Urothelium cell line (cell line): Measurements from ENCODE around the gene SPNS2.

Source experiments
- DNase-seq: peaks from one replicate; pipeline ENCODE4 v3.0.0; 2011; ENCODE audit warnings: low spot score, mixed read lengths
- FAIRE-seq: peaks from 2 replicates; lab custom pipeline; 2011; peaks lifted over from hg19 to GRCh38; lab: Jason Lieb, UNC

The SPNS2 gene

GRCh38 chr17:4548721-4549531, 50.2 kb downstream of the SPNS2 start:
- FAIRE-seq (no peak), DNase-seq (no peak)

DNA sequence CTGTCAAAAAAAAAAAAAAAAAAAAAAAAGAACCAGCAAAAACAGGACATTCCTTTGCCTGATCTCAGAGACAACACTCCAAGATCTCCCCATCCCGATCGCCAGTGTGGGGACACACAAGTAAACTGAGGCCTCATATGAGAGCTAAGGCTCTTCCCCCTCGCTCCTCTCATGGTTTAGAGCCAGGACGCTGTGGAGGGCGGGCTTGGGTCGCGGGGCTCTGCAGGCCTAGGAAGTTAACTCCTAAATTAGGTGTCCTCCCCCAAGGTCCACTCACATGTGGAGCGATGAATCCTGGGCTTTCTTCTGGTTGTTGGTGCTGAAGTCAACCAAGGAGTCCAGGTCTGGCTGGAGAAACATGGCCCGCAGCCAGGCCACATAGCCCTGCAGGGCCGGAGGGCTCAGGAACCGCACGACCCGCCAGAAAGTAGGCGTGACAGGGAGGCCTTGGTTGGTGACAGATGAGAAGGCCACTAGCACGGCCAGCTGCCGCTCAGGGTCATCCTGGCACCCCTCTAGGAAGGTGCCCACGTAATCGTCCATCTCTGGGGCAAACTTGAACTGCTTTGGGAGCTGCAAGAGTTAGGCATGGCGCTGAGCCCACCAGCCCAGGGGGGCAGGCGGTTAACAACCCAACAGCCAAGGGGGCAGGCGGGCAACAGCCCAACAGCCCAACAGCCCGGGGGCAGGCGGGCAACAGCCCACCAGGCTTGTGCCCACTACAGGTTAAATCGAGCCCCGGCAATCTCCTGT, 51.3 kb downstream of the SPNS2 start:
- FAIRE-seq (no peak), DNase-seq (no peak)

GRCh38 chr17:4550534-4551039, 51.9 kb downstream of the SPNS2 start:
- DNase-seq (no peak), FAIRE-seq (no peak)

DNA sequence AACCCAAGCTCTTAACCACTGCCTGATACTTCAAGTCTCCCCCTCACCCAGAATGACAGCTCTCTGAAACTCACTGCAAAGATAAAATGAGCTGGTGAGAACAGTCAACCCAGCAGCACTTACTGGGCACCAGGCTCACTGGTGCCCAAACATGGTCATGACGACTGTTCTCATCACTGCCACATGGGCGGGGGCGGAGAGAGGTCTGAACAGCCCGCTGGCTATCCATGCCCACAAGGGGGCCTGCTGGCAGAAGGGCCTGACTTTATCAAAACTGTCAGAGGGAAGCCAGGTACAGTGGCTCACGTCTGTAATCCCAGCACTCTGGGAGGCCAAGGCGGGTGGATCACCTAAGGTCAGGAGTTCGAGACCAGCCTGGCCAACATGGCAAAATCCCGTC, 52.5 kb downstream of the SPNS2 start:
- DNase-seq (no peak), FAIRE-seq (no peak)

GRCh38 chr17:4551796-4552525, 53.3 kb downstream of the SPNS2 start:
- no peak for FAIRE-seq
- DNase-seq: no peak

DNA sequence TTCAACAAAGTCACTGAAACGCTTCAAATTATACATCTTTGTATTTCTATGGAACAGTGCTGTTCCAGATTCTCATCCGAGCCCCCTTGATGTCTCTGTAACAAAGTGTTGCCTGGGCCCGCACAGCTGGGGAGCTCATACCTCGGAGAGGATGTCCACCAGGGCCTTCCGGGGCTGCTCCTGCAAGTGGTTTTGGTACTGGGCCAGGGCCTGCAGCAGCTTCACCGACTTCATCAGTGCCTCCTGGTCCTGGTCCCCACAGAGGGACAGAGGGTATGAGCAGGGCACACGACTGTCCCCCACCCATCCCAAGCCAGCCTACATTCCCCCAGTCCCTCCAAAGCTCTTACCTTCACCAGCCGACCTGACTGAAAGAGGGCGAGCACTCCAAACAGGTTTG, 55.0 kb downstream of the SPNS2 start:
- FAIRE-seq: no peak
- DNase-seq: no peak

DNA sequence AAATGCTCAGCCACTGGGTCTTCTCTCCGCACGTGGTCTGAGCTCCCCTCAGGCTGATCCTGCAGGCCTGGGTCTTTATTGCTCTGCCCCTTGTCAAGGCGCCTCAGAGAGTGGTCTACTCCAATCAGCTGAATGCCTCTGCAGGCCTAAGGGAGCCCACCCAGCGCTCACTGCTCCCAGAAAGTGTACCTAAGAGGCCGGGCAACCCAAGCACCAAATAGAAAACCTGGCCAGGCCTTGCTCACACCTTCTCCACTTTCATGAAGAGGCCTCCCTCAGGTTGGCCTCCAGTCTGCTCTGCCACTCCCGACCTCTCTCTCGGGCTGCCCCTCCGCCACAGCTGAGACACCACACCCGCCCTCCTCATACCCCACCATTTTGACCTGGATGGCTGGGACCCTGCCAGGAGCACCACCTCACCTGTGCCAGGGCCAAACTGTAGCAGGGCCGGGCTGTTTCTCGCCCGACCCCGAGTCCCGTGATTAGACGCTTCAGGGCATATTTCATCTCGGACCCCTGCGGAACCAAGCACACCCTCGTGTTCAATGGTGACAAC, 55.8 kb downstream of the SPNS2 start:
- DNase-seq (no peak), FAIRE-seq (no peak)

DNA sequence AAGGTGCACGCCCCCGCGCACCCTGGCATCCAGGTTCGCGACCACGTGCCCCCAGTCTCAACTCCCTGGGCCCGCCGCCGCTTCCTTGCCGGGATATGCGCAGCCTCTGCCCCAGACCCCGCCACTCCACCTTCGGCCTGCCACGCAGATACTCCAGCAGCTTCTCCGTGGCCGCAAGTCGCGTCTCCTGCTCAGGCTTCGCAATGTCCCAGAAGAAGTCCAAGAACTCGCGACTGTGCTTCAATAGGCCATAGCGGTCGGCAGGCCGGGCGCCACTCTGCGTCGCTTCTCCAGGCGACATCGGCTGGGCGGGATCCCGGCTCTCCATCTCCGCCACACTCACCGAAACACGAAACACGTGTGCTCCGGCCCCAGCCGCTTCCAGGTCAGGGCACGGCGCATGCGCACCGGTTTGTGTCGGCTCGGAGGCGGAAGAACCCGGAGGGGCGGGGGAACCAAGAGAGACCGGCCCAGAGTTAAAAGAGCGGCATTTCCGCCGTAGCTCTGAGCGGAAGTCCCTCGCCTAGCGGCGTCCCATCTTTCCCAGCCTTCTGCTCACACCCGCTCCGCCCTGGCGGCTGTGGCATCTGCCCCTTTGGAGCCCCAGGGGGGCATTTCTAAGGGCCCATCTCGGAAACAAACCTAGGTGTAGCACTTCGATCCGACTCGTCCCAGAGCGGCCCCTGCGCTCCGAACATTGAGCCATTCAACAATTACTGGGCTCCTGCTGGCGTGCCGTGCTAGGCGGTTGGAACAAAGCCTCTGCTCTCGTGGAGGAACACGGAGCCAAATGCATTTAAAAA, 56.5 kb downstream of the SPNS2 start, which contains the start of gene MYBBP1A:
Gene MYBBP1A (minus strand): TSS at position 388 of the 803 bp plus-strand sequence. CDS start 60 bp downstream, at position 328.
- peak; percentile 97 for DNase-seq
- FAIRE-seq: no peak

- no peak for DNase-seq
- no peak for FAIRE-seq
These were observed 57.4 kb downstream of the SPNS2 start for GRCh38 chr17:4555873-4556759.

DNA sequence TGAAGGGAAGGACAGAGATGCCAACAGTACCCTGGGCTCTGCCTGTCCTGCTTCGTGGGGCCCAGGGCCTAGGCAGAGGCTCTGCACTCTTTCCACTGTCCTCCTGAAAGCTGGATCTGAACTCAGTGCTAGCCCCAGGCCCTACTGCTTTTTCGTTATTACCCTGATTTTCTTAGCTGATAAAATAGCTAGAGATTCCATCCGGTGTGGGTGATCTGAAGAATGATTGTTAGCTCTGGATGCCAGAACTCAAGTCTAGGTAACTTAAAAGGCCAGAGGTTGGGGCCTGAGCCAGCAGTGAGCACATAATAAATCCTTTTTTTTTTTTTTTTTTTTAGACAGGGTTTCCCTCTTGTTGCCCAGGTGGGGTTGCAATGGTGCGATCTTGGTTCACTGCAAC, 58.3 kb downstream of the SPNS2 start:
- FAIRE-seq: no peak
- DNase-seq: no peak

- FAIRE-seq (no peak), DNase-seq (no peak)
These were observed 59.1 kb downstream of the SPNS2 start for GRCh38 chr17:4557626-4558346.

DNA sequence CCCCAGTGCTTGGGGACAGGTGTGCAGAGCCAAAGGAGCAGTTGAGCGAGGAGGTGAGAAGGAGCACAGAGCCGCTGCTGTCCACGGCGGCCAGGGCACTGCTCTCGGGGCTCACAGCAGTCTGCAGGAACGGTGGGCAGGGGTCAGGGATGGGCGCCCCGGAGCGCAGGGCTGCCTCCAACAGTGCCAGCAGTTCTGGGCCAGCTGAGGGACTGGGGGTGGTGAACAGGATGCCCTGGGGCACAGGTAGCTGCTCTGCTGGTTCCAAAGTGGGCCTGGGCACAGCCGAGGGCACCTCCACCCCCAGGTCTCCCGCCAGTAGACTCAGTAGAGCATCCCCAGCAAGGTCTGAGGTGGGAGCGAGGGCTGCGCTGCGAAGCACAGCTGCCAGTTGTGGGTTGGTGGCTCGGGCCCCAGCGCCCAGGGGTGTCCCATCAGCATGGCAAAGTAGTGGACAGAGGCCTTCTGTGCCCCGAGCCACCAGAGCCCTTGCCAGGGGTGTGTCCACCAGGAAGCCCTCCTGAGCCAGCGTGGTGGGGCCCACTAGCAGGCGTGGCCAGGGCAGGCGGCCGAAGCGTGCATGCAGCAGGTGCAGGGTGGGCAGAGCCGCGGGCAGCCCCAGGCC, 59.8 kb downstream of the SPNS2 start:
- DNase-seq: no peak

GRCh38 chr17:4559139-4559791, 60.6 kb downstream of the SPNS2 start:
- DNase-seq (no peak), FAIRE-seq (no peak)

More for the DNA sequence above, 59.8 kb downstream of the SPNS2 start:
- no peak for FAIRE-seq

- no peak for FAIRE-seq
- no peak for DNase-seq
These were observed 61.3 kb downstream of the SPNS2 start for GRCh38 chr17:4559966-4560365.

- DNase-seq (no peak), FAIRE-seq (no peak)
These were observed 61.7 kb downstream of the SPNS2 start, which contains the start of gene GGT6 for GRCh38 chr17:4560421-4560820. TSS of gene GGT6 (minus strand) at chr17:4560577. CDS start at chr17:4560521, 56 bp downstream.

GRCh38 chr17:4560837-4561256, 62.2 kb downstream of the SPNS2 start:
- no peak for FAIRE-seq
- DNase-seq: no peak
